IMR-90 (cell line): ENCODE results near the gene HORMAD2. TPM values are rescaled to one million over a fixed set of nuclear protein-coding genes. Genes with fewer than 3 reads are reported as not detected.

Experiments
- ATAC-seq: fragments of 200-7000 bp; cut with Tn5 transposase; 2 replicates; pipeline ENCODE4 v1.9.1; 2020; ENCODE audit warnings: low read depth, mild to moderate bottlenecking, moderate library complexity
- BruUV-seq: library from RNA; stranded (reverse); fragments of 400-500 nt; replicated peaks from 2 replicates; lab custom pipeline; 2021; lab: Mats Ljungman, UMichigan
- CTCF ChIA-PET: fragments of 300-600 bp; formaldehyde crosslinking; extraction: SDS; loops from one replicate; lab custom pipeline; 2021; ENCODE audit warnings: antibody characterized with exemption; lab: Yijun Ruan, JAX
- POLR2A ChIA-PET: fragments of 300-600 bp; sonication (Branson Sonifier 250); formaldehyde crosslinking; loops from one replicate; lab custom pipeline; 2022; ENCODE audit warnings: antibody characterized with exemption; ENCODE audit not compliant: unreplicated experiment; lab: Charles Lee
- DNase-seq: peaks from one replicate; pipeline ENCODE4 v3.0.0; 2013
- H2AFZ ChIP-seq: replicated peaks from 2 replicates; pipeline ENCODE3; 2013; ENCODE audit warnings: low read length, mild to moderate bottlenecking; ENCODE audit not compliant: poor library complexity
- H2AK5ac ChIP-seq: 2 replicates; pipeline ENCODE4 v1.6.1; 2013; ENCODE audit warnings: low read depth, low read length, inconsistent platforms
- H2AK9ac ChIP-seq: replicated peaks from 2 replicates; pipeline ENCODE3; 2013; ENCODE audit warnings: mild to moderate bottlenecking, low read depth, low read length, moderate library complexity; ENCODE audit not compliant: poor library complexity
- H2BK120ac ChIP-seq: 2 replicates; pipeline ENCODE4 v1.6.1; 2013; ENCODE audit warnings: low read depth, low read length, inconsistent platforms
- H2BK15ac ChIP-seq: 3 replicates; pipeline ENCODE4 v1.6.1; 2013; ENCODE audit warnings: low read depth, low read length, inconsistent platforms
- H2BK20ac ChIP-seq: 2 replicates; pipeline ENCODE4 v1.6.1; 2013; ENCODE audit warnings: low read depth, mild to moderate bottlenecking, inconsistent platforms, low read length, moderate library complexity
- H2BK5ac ChIP-seq: 2 replicates; pipeline ENCODE4 v1.6.1; 2013; ENCODE audit warnings: mild to moderate bottlenecking, low read depth, low read length, inconsistent platforms; ENCODE audit not compliant: poor library complexity, severe bottlenecking
- H3K14ac ChIP-seq: replicated peaks from 2 replicates; pipeline ENCODE4 v1.6.1; 2013; ENCODE audit warnings: low read depth, low read length, inconsistent platforms
- H3K18ac ChIP-seq: 2 replicates; pipeline ENCODE4 v1.6.1; 2013; ENCODE audit warnings: low read depth, low read length, control low read depth
- H3K23ac ChIP-seq: 2 replicates; pipeline ENCODE4 v1.6.1; 2013; ENCODE audit warnings: low read depth, low read length, inconsistent platforms
- H3K27ac ChIP-seq: 2 replicates; pipeline ENCODE4 v1.5.1; 2013; ENCODE audit warnings: mild to moderate bottlenecking, control low read depth, low read length; ENCODE audit not compliant: insufficient read depth
- H3K27me3 ChIP-seq: 2 replicates; pipeline ENCODE4 v1.6.1; 2013; ENCODE audit warnings: low read length; ENCODE audit not compliant: control insufficient read depth, insufficient read depth
- H3K36me3 ChIP-seq: 2 replicates; pipeline ENCODE4 v1.6.1; 2013; ENCODE audit warnings: low read length, mixed read lengths; ENCODE audit not compliant: control insufficient read depth, insufficient read depth
- H3K4ac ChIP-seq: 2 replicates; pipeline ENCODE4 v1.6.1; 2013; ENCODE audit warnings: low read depth, low read length, inconsistent platforms
- H3K4me1 ChIP-seq: 2 replicates; pipeline ENCODE4 v1.6.1; 2013; ENCODE audit warnings: low read length, mixed read lengths; ENCODE audit not compliant: control insufficient read depth, insufficient read depth
- H3K4me2 ChIP-seq: 2 replicates; pipeline ENCODE4 v1.6.1; 2013; ENCODE audit warnings: low read depth, mild to moderate bottlenecking, control low read depth, low read length, moderate library complexity
- H3K4me3 ChIP-seq: 2 replicates; pipeline ENCODE4 v1.5.1; 2013; ENCODE audit warnings: low read depth, mild to moderate bottlenecking, control low read depth, low read length, moderate library complexity; ENCODE audit not compliant: insufficient read depth
- H3K56ac ChIP-seq: 2 replicates; pipeline ENCODE4 v1.6.1; 2013; ENCODE audit warnings: low read length, inconsistent platforms; ENCODE audit not compliant: insufficient read depth; ENCODE audit errors: extremely low read depth
- H3K79me1 ChIP-seq, 2 experiments: 2 replicates each; pipeline ENCODE4 v1.6.1; 2013; ENCODE audit warnings: low read length in 2 of 2, inconsistent platforms in 1 of 2, low read depth in 1 of 2
- H3K9ac ChIP-seq: 2 replicates; pipeline ENCODE4 v1.6.1; 2013; ENCODE audit warnings: low read depth, low read length, control low read depth
- H3K9me1 ChIP-seq: 2 replicates; pipeline ENCODE4 v1.6.1; 2013; ENCODE audit warnings: low read length, inconsistent platforms; ENCODE audit not compliant: insufficient read depth
- H3K9me3 ChIP-seq: 2 replicates; pipeline ENCODE4 v1.6.1; 2013; ENCODE audit warnings: low read length; ENCODE audit not compliant: control insufficient read depth, insufficient read depth
- H4K20me1 ChIP-seq: 2 replicates; pipeline ENCODE4 v1.6.1; 2013; ENCODE audit warnings: low read length, inconsistent platforms; ENCODE audit not compliant: insufficient read depth
- H4K5ac ChIP-seq: 2 replicates; pipeline ENCODE4 v1.6.1; 2013; ENCODE audit warnings: mild to moderate bottlenecking, low read depth, low read length, control low read depth
- H4K8ac ChIP-seq, 2 experiments: 2 replicates each; pipeline ENCODE4 v1.6.1; 2013; ENCODE audit warnings: low read depth in 2 of 2, low read length in 2 of 2, control low read depth in 1 of 2, inconsistent platforms in 1 of 2
- H4K91ac ChIP-seq: 2 replicates; pipeline ENCODE4 v1.6.1; 2013; ENCODE audit warnings: low read depth, low read length, inconsistent platforms; ENCODE audit not compliant: insufficient read depth
- BHLHE40 ChIP-seq: fragments of 150-350 bp; IDR thresholded peaks from 2 replicates; pipeline ENCODE4 v1.6.1; 2016; ENCODE audit warnings: mild to moderate bottlenecking, low read depth, low read length
- CEBPB ChIP-seq: IDR thresholded peaks from 2 replicates; pipeline ENCODE4 v1.6.1; 2012; ENCODE audit warnings: low read depth, low read length, improper control_type of control experiment
- FOS ChIP-seq: fragments of 150-350 bp; IDR thresholded peaks from 2 replicates; pipeline ENCODE4 v1.6.1; 2016; ENCODE audit warnings: low read depth, low read length
- MXI1 ChIP-seq: IDR thresholded peaks from 2 replicates; pipeline ENCODE4 v1.6.1; 2012; ENCODE audit warnings: low read depth, mild to moderate bottlenecking, low read length, moderate library complexity, borderline replicate concordance
- NFE2L2 ChIP-seq: fragments of 150-350 bp; IDR thresholded peaks from 2 replicates; pipeline ENCODE4 v1.6.1; 2016; ENCODE audit warnings: low read depth, mild to moderate bottlenecking, low read length
- RAD21 ChIP-seq: IDR thresholded peaks from 2 replicates; pipeline ENCODE4 v1.6.1; 2012; ENCODE audit warnings: low read length, improper control_type of control experiment
- WGBS, 2 experiments: methylation state at CpG; one replicate each; pipeline versions ENCODE4 v1.1.5 to v1.1.7; 2013; ENCODE audit warnings: missing lambda C conversion rate in 2 of 2; ENCODE audit not compliant: insufficient read length in 1 of 2; ENCODE audit errors: extremely low coverage in 2 of 2; 5-methylcytosine and 5-hydroxymethylcytosine counted together
- dilution Hi-C: fragments of 300-500 bp; cut with HindIII; formaldehyde crosslinking; loops from one replicate; pipeline ENCODE4 v1.14.3; 2018; ENCODE audit warnings: low sequenced_read_pairs; ENCODE audit not compliant: unreplicated experiment
- in situ Hi-C: fragments of 300-500 bp; cut with MboI; formaldehyde crosslinking; loops from 3 replicates; pipeline ENCODE4 v1.14.3; 2019; ENCODE audit warnings: low sequenced_read_pairs, inconsistent platforms, mixed read lengths
- intact Hi-C: fragments of 100-400 bp; cut with micrococcal nuclease; formaldehyde crosslinking; loops from 2 replicates; pipeline ENCODE4 v1.10.0; 2022
- polyA plus RNA-seq, 3 experiments: library from polyadenylated mRNA; depleted of rRNA; stranded (reverse); fragments of >200 nt; gene quantifications; 2 replicates each; pipeline ENCODE4 v1.2.3, GENCODE V29; 2012; ENCODE audit warnings: low replicate concordance in 1 of 3
- total RNA-seq: library from RNA; depleted of rRNA; stranded (reverse); fragments of >200 nt; gene quantifications from 2 replicates; pipeline ENCODE4 v1.2.3, GENCODE V29; 2012

The HORMAD2 gene
- total and polyA plus RNA-seq, 2 of the 4 experiments (the other 2 are of a cell fraction), result not detected

DNA sequence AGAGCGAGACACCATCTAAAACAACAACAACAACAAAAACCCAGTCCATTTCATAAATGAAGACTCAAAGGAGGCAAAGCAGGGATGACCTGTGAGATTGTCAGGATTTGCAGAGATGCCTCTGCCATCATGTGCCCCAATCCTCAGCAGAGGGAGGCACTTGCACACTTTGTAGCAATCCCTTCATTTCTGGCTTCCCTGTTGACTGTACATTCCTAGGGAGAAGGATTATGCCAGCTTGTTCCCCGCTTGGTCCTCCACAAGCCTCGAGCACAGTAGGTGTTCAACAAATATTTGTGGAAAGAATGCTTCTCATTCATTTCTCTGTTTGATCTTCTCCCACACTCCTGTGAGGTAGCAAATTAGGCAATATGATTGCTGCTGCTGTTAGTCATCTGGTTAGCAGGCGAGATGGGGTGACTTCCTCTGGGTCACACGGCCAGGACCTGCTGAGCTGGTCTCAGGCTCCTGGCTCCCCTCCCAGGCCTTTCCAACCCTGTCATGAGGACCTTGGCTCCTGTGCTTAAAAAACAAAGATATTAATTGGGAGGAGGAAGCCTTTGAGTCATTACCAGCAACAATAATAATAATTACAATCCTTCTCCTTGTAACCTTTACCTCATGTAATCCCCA lies 132.2 kb downstream of the HORMAD2 start (continued):
- TF ChIP-seq FOS, result peak; percentile 86
- TF ChIP-seq MXI1, result no peak
- TF ChIP-seq BHLHE40, result peak; percentile 60

- in situ Hi-C loops, result no loop called here
- dilution Hi-C loops, result no loop called here
- Histone ChIP-seq H3K27ac (peak overlapping the region; percentile 60), H2BK120ac (peak overlapping the region; percentile 80), H2BK5ac (peak overlapping the region; percentile 94), H2BK20ac (peak overlapping the region; percentile 92), H3K9ac (peak overlapping the region; percentile 5; the same call in 1 of the 2 replicates), H3K56ac (peak overlapping the region; percentile 5; the same call in 1 of the 2 replicates), H3K14ac (peak overlapping the region; percentile 56), H3K4ac (peak overlapping the region; percentile 63), H4K5ac (peak overlapping the region; percentile 57), H4K20me1 (no peaks in the 10 kb centered on the region), H3K36me3 (no peaks in the 10 kb centered on the region), H2AK9ac (peak overlapping the region; percentile 94), H4K8ac (peak overlapping the region; percentile 56 to 86), H2AFZ (peak overlapping the region; percentile 63), H4K91ac (peak overlapping the region; percentile 86), H3K4me1 (peaks cover 31% of the 10 kb centered on the region), H3K27me3 (no peaks in the 10 kb centered on the region), H3K18ac (peak overlapping the region; percentile 70), H3K4me2 (no peak overlapping the region), H3K79me1 (0 out of 4 replicates have a peak, but pooled peaks cover 0 to 14% of the 10 kb centered on the region in 2 experiments), H3K23ac (peak overlapping the region; percentile 15; the same call in 1 of the 2 replicates), H2AK5ac (peak overlapping the region; percentile 92), H3K9me3 (no peaks in the 10 kb centered on the region), H2BK15ac (peak overlapping the region; percentile 27), H3K9me1 (peaks cover 29% of the 10 kb centered on the region), H3K4me3 (no peak overlapping the region)
- no TSS peak for BruUV-seq
- ATAC-seq, result peak; percentile 32
- intact Hi-C loops, result loop anchor here (2.0 kb wide), 1 partner anchor 26 kb away; no protein-coding TSS in a partner anchor
- POLR2A ChIA-PET, result interaction anchor here (0.6 to 1.2 kb wide), 4 partner anchors 17 to 42 kb away, joined by 3 to 4 read pairs (median 4); no protein-coding TSS in a partner anchor
- no CpG with 5 or more reads among the region's 8 CpGs for WGBS, 2 experiments
- TF ChIP-seq NFE2L2 (no peak), RAD21 (no peak), CEBPB (peak; percentile 78)
- DNase-seq, result no peak
- CTCF ChIA-PET, result interaction anchor here (0.5 to 0.9 kb wide), 3 partner anchors 8 to 116 kb away, joined by 3 to 5 read pairs (median 4); no protein-coding TSS in a partner anchor
Observed at GRCh38 chr22:30212996-30213441, 132.8 kb downstream of the HORMAD2 start.
